Right lobe of liver (tissue), 6 donors: ENCODE measurements around the gene LPA. TPM values are rescaled to one million over a fixed set of nuclear protein-coding genes. Genes with fewer than 3 reads are reported as not detected.

ENCODE experiments used
- ATAC-seq, 4 donors: fragments of 200-7000 bp; cut with Tn5 transposase; one replicate each; pipeline ENCODE4 v1.9.1; 2020; ENCODE audit warnings: mild to moderate bottlenecking in 4 of 4, moderate library complexity in 4 of 4
- DNase-seq, 3 donors: peaks; one replicate each; pipeline ENCODE4 v3.0.0-alpha.2; 2020
- H3K27ac ChIP-seq, 3 donors: fragments of 200-600 bp; one replicate each; pipeline ENCODE4 v1.8.0; 2022
- H3K27me3 ChIP-seq, 2 donors: fragments of 200-600 bp; one replicate each; pipeline ENCODE4 v1.8.0; 2022
- H3K36me3 ChIP-seq, 4 donors: fragments of 200-600 bp; sonication (generic) in 1 of 4; one replicate each; pipeline versions ENCODE4 v1.5.1 to v1.8.0; 2017 to 2022; ENCODE audit warnings: control low read depth in 1 of 4
- H3K4me1 ChIP-seq, 4 donors: fragments of 200-600 bp; sonication (generic) in 1 of 4; one replicate each; pipeline versions ENCODE4 v1.5.1 to v1.8.0; 2017 to 2022; ENCODE audit warnings: control low read depth in 1 of 4
- H3K4me3 ChIP-seq, 3 donors: fragments of 200-600 bp; one replicate each; pipeline ENCODE4 v1.8.0; 2022
- H3K9me3 ChIP-seq, 4 donors: fragments of 200-600 bp; sonication (generic) in 1 of 4; one replicate each; pipeline versions ENCODE4 v1.5.1 to v1.8.0; 2017 to 2022; ENCODE audit warnings: control low read depth in 1 of 4
- CTCF ChIP-seq, 4 donors: fragments of 200-600 bp in 3 of 4; fragments of 450-650 bp in 1 of 4; IDR thresholded peaks; one replicate each; pipeline versions ENCODE4 v1.5.1 to v1.8.0; 2016 to 2022; ENCODE audit warnings: antibody characterized with exemption in 4 of 4, mild to moderate bottlenecking in 2 of 4
- POLR2A ChIP-seq: fragments of 450-650 bp; IDR thresholded peaks from one replicate; pipeline ENCODE4 v1.6.1; 2017; ENCODE audit warnings: antibody characterized with exemption, mild to moderate bottlenecking
- WGBS: methylation state at CpG from one replicate; pipeline ENCODE4 v1.1.6; 2018; ENCODE audit warnings: low coverage, low lambda C conversion rate; ENCODE audit not compliant: insufficient coverage; ENCODE audit errors: missing lambda C conversion rate; 5-methylcytosine and 5-hydroxymethylcytosine counted together
- intact Hi-C, 2 donors: fragments of 100-400 bp; cut with DNase I; formaldehyde crosslinking; loops; one replicate each; pipeline versions ENCODE4 v1.11.2 to v1.14.1; 2022
- total RNA-seq, 6 experiments: library from RNA; depleted of rRNA in 2 of 6; stranded (reverse); fragments of >200 nt in 2 of 6; fragmentation: NEBNext Ultra II Directional in 3 of 6; extraction: Animal tissue kit (Norgen Biotek cat#: 25700) in 3 of 6; gene quantifications; one replicate each; pipeline versions ENCODE4 v1.1.0 to v1.2.4, GENCODE V29; 2016 to 2023
- donor health status: DM: no; HTN: yes; CAD: no.
- donor health status: DM: no; HTN: no; CAD: no.
- donor health status: DM: no; HTN: no; CAD: no.
- donor health status: DM: no; HTN: yes; CAD: no.
- donor health status: DM: no; HTN: yes; CAD: no.

The LPA gene
- total RNA-seq, 6 experiments from 2014 or later: 13.5 to 442 (median 184) TPM

- Histone ChIP-seq H3K36me3 (peaks cover 0 to 89% (median 28%) of the 10 kb centered on the region in 4 donors), H3K27ac (no peak overlapping the region), H3K27me3 (no peaks in the 10 kb centered on the region), H3K4me1 (no peaks in the 10 kb centered on the region), H3K9me3 (no peaks in the 10 kb centered on the region), H3K4me3 (no peak overlapping the region)
- DNase-seq (no peak), ATAC-seq (no peak)
- 93% methylated on average over 1 of the region's 1 CpG for WGBS
- intact Hi-C loops: no loop called here
- TF ChIP-seq POLR2A (no peak), CTCF (IDR thresholded peaks at IDR 0.05) (no peak)
Observed at GRCh38 chr6:160489091-160489490, 175.0 kb downstream of the LPA start.

GRCh38 chr6:160487116-160487515, 177.0 kb downstream of the LPA start:
- ATAC-seq (no peak), DNase-seq (no peak)
- TF ChIP-seq POLR2A (no peak), CTCF (IDR thresholded peaks at IDR 0.05) (no peak)
- H3K36me3 ChIP-seq: peaks cover 0 to 90% (median 34%) of the 10 kb centered on the region in 4 donors
- intact Hi-C loops: no loop called here
- no peaks in the 10 kb centered on the region for H3K4me1 ChIP-seq
- WGBS: 81% methylated on average over 5 of the region's 11 CpGs
- H3K27ac ChIP-seq: no peak overlapping the region
- no peaks in the 10 kb centered on the region for H3K9me3 ChIP-seq
- no peaks in the 10 kb centered on the region for H3K27me3 ChIP-seq
- H3K4me3 ChIP-seq: no peak overlapping the region

Other genes starting within 250 kb of the LPA start
- gene PLG, start 38.0 kb upstream of the LPA start, total RNA-seq: 1,000 to 10,000 TPM in 4 of 6 experiments, 100 to 1,000 TPM in 2; 756 to 3,432 (median 1,885) TPM